ENCODE measurements around the gene FAM78A. TPM values are rescaled to one million over a fixed set of nuclear protein-coding genes. Genes with fewer than 3 reads are reported as not detected.
A peak's percentile ranks its signal among the peaks of the same experiment; 100 is the strongest.
"Not testable (repeated sequence)": the region's sequence is repeated elsewhere in the genome, so short reads cannot be mapped to it uniquely, and the experiment has no call there.

Gene FAM78A
- total RNA-seq, 1 donor from 2014 or later: 1.2 TPM

DNA sequence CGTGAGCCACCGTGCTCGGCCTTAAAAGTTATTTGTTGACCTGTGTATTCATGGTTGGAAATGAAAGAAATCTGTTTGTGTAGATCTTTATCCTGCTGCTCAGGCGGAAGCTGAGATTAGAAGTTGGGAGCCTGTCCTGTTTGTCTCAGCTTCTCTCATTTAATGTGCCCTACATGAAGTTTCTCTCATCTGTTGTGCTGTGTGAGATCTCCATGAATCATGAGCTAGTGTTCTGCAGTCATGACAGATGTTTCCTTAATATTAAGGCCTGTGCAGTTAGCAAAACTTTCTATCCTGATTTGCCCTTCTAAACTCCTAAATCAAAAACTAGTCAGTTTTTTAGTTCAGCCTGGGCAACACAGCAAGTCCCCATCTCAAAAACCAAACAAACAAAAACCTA, 59.5 kb downstream of the FAM78A start:
- DNase-seq (ENCODE audit: low spot score): no peak
- no peak for ATAC-seq

DNA sequence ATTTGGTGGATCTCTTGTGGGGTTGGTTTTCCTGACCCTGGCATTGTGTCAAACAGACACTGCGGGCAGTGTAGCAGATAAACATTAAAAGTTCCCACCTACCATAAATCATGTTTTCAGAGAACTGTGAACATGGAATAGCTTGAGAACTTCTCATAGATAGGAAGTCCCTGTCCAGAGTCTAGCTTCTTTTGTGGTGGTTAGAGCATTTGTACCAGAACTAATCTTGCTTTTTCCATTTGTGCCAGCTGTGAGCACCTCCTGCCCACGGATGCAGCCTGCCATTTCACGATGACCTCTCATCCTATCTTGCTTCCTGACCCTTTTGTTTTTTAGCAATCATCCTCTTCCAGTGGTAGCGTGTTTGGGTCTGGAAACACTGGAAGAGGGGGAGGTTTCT, 61.4 kb downstream of the FAM78A start:
- DNase-seq (ENCODE audit: low spot score) (no peak), ATAC-seq (no peak)

DNA sequence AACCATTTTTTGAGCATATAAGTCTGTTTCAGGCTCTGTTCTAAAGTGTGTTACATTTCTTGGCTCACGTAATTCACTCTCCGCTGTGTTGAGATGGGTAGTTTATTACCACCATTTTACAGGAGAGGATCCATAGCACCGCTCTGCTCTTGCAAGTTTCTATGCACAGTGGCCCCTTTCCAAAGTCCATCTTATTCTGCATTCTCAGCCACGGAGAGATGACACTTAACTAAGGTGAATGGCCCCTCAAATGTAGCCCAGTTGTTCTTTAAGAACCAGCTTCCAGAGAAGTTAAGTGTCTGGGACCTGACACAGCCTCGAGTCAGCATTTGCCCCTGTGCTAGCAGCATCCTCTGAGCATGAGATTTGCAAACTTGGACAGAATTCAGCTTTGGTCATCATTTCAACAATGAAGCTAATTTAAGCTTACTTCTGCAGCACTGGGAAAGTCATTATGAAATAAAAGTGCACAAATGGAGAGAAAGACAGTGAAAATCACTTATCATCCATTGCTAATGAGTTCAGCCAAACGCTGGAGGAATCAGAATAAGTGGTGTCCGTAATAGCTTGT, 61.9 kb downstream of the FAM78A start:
- DNase-seq (ENCODE audit: low spot score) (no peak), ATAC-seq (peak; percentile 23)

DNA sequence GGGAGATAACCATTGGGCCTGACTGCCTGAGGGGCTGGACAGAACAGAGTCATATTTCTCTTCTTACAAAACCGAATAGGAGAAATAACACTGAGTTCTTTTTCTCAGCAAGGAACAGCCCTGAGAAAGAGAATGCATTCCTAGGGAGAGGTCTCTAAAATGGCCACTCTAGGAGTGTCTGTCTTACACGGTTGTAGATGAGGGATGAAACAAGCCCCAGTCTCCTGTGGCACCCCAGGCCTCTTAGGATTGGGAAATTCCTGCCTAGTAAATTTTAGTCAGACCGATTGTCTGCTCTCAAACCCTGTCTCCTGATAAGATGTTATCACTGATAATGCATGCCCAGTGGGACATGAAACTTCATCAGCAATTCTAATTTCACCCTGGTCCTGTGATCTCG, 64.4 kb downstream of the FAM78A start:
- ATAC-seq: not testable (repeated sequence)

More for the DNA sequence above, 64.4 kb downstream of the FAM78A start:
- DNase-seq (ENCODE audit: low spot score): not testable (repeated sequence)

Other genes starting within 250 kb of the FAM78A start
- 0.83 TPM for gene AIF1L, start 180.0 kb downstream of the FAM78A start, total RNA-seq
- gene NUP214, start 150.9 kb downstream of the FAM78A start, total RNA-seq: 21.9 TPM
- 0.30 TPM for gene PLPP7, start 13.2 kb upstream of the FAM78A start, total RNA-seq
- gene PRRC2B, start 117.6 kb upstream of the FAM78A start, total RNA-seq: 80.7 TPM
- 14.4 TPM for gene POMT1, start 226.4 kb upstream of the FAM78A start, total RNA-seq

Data from left lobe of liver (tissue), 2 donors.